Panc1 (cell line): ENCODE results near the gene KCTD1. TPM values are rescaled to one million over a fixed set of nuclear protein-coding genes. Genes with fewer than 3 reads are reported as not detected.

ENCODE experiments used
- ATAC-seq: fragments of 200-7000 bp; cut with Tn5 transposase; 2 replicates; pipeline ENCODE4 v1.9.1; 2020; ENCODE audit warnings: mild to moderate bottlenecking, moderate library complexity
- BruUV-seq: library from RNA; stranded (reverse); fragments of 400-500 nt; replicated peaks from 2 replicates; lab custom pipeline; 2021; lab: Mats Ljungman, UMichigan
- CTCF ChIA-PET: fragments of 300-600 bp; sonication (Branson Sonifier 250); formaldehyde crosslinking; loops from one replicate; lab custom pipeline; 2022; ENCODE audit warnings: antibody characterized with exemption; lab: Charles Lee
- POLR2A ChIA-PET: fragments of 300-600 bp; sonication (Branson Sonifier 250); formaldehyde crosslinking; loops from one replicate; lab custom pipeline; 2022; ENCODE audit warnings: antibody characterized with exemption; lab: Charles Lee
- DNase-seq: peaks from one replicate; pipeline ENCODE4 v3.0.0-alpha.2; 2010; ENCODE audit warnings: low read depth, low spot score
- H3K27ac ChIP-seq: 2 replicates; pipeline ENCODE4 v1.5.1; 2011; ENCODE audit warnings: mild to moderate bottlenecking, low read length, inconsistent platforms
- H3K27me3 ChIP-seq: fragments of 200-500 bp; sonication (Bioruptor generic); 2 replicates; pipeline ENCODE4 v1.6.0; 2014; ENCODE audit warnings: low read length, inconsistent platforms; ENCODE audit not compliant: control insufficient read depth, insufficient read depth
- H3K36me3 ChIP-seq: fragments of 200-500 bp; sonication (Bioruptor generic); 2 replicates; pipeline ENCODE4 v1.5.1; 2014; ENCODE audit warnings: inconsistent platforms, mild to moderate bottlenecking, low read length, moderate library complexity; ENCODE audit not compliant: control insufficient read depth, insufficient read depth
- H3K4me1 ChIP-seq: 2 replicates; pipeline ENCODE4 v1.5.1; 2011; ENCODE audit warnings: inconsistent platforms, mild to moderate bottlenecking, low read length, moderate library complexity; ENCODE audit not compliant: control insufficient read depth, insufficient read depth
- H3K4me3 ChIP-seq, 2 experiments: 2 replicates each; pipeline ENCODE4 v1.5.1; 2011 to 2012; ENCODE audit warnings: low read depth in 2 of 2, low read length in 2 of 2, mild to moderate bottlenecking in 2 of 2, inconsistent platforms in 1 of 2, moderate library complexity in 1 of 2
- H3K9me3 ChIP-seq: fragments of 200-500 bp; sonication (Bioruptor generic); 2 replicates; pipeline ENCODE4 v1.5.1; 2014; ENCODE audit warnings: low read depth, mild to moderate bottlenecking, inconsistent platforms, low read length, moderate library complexity; ENCODE audit not compliant: control insufficient read depth, insufficient read depth
- POLR2AphosphoS5 ChIP-seq: IDR thresholded peaks from 2 replicates; pipeline ENCODE4 v1.6.1; 2012; ENCODE audit warnings: mild to moderate bottlenecking, low read depth, low read length, moderate library complexity
- SIN3A ChIP-seq: IDR thresholded peaks from 2 replicates; pipeline ENCODE4 v1.6.1; 2012; ENCODE audit warnings: low read depth, mild to moderate bottlenecking, low read length, moderate library complexity, borderline replicate concordance; ENCODE audit not compliant: insufficient read depth
- TCF7L2 ChIP-seq: IDR thresholded peaks from 2 replicates; pipeline ENCODE4 v1.6.1; 2011; ENCODE audit warnings: mild to moderate bottlenecking, low read depth, low read length, inconsistent platforms
- in situ Hi-C: cut with HindIII; loops from 2 replicates; pipeline ENCODE4 v1.10.0; 2016; ENCODE audit warnings: low sequenced_read_pairs, low pct_unique_long_range_greater_than_20kb
- intact Hi-C: fragments of 100-400 bp; cut with micrococcal nuclease; formaldehyde crosslinking; loops from one replicate; pipeline ENCODE4 v1.10.0; 2022; ENCODE audit not compliant: unreplicated experiment
- total RNA-seq: library from RNA; stranded (reverse); gene quantifications from one replicate; pipeline ENCODE4 v1.2.1, GENCODE V29; 2021; ENCODE audit not compliant: unreplicated experiment
- TF ChIP-seq, protein P1 (sequence below): fragments of 450-650 bp; IDR thresholded peaks from 2 replicates; pipeline ENCODE4 v1.5.1; 2017; ENCODE audit warnings: mild to moderate bottlenecking
- TF ChIP-seq, protein P2 (sequence below), 2 experiments: IDR thresholded peaks; 2 replicates each; pipeline ENCODE4 v1.6.1; 2011 to 2012; ENCODE audit warnings: low read depth in 2 of 2, control low read depth in 1 of 2, low read length in 1 of 2, mild to moderate bottlenecking in 1 of 2, moderate library complexity in 1 of 2; ENCODE audit not compliant: insufficient read depth in 1 of 2

Gene KCTD1
- total RNA-seq, 1 experiment from 2014 or later, result 34.4 TPM

DNA sequence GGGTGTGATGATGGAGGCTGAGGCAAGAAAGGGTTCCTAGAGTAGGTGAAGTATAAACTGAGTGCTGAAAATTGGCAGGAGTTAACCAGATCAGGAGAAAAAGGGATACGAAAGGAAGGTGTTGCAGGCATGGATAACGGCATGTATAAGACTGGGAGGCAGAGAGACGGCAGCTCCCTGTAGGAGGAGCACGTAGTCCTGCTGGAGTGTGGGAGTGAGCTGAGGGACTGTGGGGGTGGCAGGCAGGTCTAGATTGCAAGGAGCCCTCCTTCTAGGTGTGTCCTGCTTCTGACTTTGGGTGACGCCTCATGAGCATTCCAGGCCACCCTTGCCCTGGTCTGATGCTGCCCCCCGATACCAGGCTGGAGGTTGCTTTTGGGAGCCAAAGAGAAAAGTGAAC, 36.4 kb upstream of the KCTD1 start:
- BruUV-seq, result no TSS peak
- H3K4me1 ChIP-seq, result no peaks in the 10 kb centered on the region
- no peaks in the 10 kb centered on the region for H3K9me3 ChIP-seq
- ChIA-PET POLR2A (no interaction called here), CTCF (no interaction called here)
- no peak for DNase-seq
- TF ChIP-seq SIN3A (no peak), TCF7L2 (no peak), POLR2AphosphoS5 (no peak)
- TF ChIP-seq, protein P1, sequence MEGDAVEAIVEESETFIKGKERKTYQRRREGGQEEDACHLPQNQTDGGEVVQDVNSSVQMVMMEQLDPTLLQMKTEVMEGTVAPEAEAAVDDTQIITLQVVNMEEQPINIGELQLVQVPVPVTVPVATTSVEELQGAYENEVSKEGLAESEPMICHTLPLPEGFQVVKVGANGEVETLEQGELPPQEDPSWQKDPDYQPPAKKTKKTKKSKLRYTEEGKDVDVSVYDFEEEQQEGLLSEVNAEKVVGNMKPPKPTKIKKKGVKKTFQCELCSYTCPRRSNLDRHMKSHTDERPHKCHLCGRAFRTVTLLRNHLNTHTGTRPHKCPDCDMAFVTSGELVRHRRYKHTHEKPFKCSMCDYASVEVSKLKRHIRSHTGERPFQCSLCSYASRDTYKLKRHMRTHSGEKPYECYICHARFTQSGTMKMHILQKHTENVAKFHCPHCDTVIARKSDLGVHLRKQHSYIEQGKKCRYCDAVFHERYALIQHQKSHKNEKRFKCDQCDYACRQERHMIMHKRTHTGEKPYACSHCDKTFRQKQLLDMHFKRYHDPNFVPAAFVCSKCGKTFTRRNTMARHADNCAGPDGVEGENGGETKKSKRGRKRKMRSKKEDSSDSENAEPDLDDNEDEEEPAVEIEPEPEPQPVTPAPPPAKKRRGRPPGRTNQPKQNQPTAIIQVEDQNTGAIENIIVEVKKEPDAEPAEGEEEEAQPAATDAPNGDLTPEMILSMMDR, result no peak
- TF ChIP-seq, protein P2, sequence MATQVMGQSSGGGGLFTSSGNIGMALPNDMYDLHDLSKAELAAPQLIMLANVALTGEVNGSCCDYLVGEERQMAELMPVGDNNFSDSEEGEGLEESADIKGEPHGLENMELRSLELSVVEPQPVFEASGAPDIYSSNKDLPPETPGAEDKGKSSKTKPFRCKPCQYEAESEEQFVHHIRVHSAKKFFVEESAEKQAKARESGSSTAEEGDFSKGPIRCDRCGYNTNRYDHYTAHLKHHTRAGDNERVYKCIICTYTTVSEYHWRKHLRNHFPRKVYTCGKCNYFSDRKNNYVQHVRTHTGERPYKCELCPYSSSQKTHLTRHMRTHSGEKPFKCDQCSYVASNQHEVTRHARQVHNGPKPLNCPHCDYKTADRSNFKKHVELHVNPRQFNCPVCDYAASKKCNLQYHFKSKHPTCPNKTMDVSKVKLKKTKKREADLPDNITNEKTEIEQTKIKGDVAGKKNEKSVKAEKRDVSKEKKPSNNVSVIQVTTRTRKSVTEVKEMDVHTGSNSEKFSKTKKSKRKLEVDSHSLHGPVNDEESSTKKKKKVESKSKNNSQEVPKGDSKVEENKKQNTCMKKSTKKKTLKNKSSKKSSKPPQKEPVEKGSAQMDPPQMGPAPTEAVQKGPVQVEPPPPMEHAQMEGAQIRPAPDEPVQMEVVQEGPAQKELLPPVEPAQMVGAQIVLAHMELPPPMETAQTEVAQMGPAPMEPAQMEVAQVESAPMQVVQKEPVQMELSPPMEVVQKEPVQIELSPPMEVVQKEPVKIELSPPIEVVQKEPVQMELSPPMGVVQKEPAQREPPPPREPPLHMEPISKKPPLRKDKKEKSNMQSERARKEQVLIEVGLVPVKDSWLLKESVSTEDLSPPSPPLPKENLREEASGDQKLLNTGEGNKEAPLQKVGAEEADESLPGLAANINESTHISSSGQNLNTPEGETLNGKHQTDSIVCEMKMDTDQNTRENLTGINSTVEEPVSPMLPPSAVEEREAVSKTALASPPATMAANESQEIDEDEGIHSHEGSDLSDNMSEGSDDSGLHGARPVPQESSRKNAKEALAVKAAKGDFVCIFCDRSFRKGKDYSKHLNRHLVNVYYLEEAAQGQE (IDR thresholded peaks at IDR 0.05; ENCODE audit: insufficient read depth in 1 of 2, low read depth in 2 of 2, low read length in 1 of 2), result no peak
- no peak for ATAC-seq
- no peak overlapping the region for H3K4me3 ChIP-seq
- no peaks in the 10 kb centered on the region for H3K36me3 ChIP-seq
- intact Hi-C loops, result no loop called here
- H3K27me3 ChIP-seq, result no peaks in the 10 kb centered on the region
- in situ Hi-C loops, result no loop called here
- H3K27ac ChIP-seq, result no peak overlapping the region

DNA sequence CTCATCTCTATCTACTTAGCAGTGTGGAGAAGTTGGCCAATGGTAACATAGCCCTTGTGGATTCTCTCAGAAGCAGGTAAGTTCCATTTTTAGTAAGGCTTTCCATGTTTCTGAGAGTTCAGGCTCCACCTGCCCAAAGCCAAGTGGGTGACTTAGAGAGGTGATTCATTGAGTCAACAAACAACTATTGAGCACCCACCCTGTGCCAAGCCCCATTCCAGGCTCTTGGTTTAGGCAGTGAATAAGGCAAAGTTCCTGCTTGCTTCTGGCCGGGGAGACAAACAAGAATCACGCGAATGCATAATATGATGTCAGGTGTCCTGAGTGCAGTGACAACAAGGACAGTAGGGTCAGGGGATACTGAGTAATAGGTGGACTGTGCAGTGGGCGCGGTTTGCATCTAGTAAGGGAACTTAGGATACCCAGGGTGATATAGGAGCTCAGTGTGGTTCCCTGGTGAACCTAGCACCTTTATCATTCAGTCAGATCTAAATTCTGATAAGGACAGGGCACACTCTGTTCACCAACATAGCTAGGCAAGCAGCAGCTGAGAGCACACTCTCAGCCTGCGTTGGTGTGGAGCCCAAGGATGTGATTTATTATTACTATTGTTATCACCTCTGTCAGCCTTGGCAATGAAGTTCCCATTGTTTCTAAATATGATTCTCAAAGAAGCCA, 31.7 kb upstream of the KCTD1 start:
- TF ChIP-seq, protein P2 (IDR thresholded peaks at IDR 0.05; ENCODE audit: insufficient read depth in 1 of 2, low read depth in 2 of 2, low read length in 1 of 2), result no peak
- TF ChIP-seq SIN3A, result no peak
- TF ChIP-seq TCF7L2, result no peak
- TF ChIP-seq, protein P1, result no peak
- TF ChIP-seq POLR2AphosphoS5, result no peak
- DNase-seq, result no peak
- intact Hi-C loops (no loop called here), in situ Hi-C loops (no loop called here)
- Histone ChIP-seq H3K4me1 (peaks cover 5% of the 10 kb centered on the region; the same call in 1 of the 2 replicates), H3K36me3 (no peaks in the 10 kb centered on the region), H3K27me3 (no peaks in the 10 kb centered on the region), H3K27ac (no peak overlapping the region), H3K4me3 (no peak overlapping the region), H3K9me3 (no peaks in the 10 kb centered on the region)
- ATAC-seq, result no peak
- ChIA-PET CTCF (no interaction called here), POLR2A (no interaction called here)
- no TSS peak for BruUV-seq
